Nucleus accumbens (tissue), 56 donors: ENCODE results near the gene DLG1.

Experiments used
- DNase-seq, 56 donors: peaks; one replicate each; lab custom pipeline; 2025; lab: John Stamatoyannopoulos, UW

Gene DLG1

DNA sequence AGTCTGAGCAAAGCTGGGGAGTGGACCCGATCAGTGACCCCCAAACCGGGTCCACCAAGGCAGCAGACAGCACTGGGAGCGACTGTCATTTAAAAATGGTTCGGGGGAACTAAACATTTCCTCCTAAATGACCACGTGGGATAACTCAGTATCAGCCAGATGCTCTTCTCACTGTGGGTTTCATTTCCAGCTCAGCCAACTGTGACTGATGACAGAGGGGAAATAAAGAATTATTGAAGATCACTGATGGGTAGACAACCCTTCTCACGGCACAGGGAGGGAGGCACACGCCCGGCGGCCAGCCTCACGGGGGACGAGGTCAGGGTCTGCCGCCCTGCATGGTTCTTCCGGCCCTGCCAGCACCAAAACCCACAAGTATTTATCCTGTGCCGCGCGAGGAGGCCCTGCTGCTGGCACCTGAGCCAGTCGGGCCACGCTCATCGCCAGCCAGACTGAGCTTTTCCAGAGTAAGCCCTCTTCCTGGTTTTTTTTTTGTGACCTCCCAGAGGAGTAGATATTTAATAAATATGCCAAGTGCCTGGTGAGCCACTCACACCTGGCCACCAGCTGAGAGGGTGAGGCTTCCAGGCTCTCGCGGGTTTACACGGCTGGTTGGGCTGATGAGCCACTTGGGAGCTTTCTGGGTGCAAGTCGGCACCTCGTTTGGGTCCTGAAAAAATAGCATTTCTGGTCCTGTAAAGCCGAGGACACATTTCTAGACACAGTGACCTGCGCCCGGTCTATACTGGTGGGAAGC lies 275.0 kb downstream of the DLG1 start:
- no peak for DNase-seq

DNA sequence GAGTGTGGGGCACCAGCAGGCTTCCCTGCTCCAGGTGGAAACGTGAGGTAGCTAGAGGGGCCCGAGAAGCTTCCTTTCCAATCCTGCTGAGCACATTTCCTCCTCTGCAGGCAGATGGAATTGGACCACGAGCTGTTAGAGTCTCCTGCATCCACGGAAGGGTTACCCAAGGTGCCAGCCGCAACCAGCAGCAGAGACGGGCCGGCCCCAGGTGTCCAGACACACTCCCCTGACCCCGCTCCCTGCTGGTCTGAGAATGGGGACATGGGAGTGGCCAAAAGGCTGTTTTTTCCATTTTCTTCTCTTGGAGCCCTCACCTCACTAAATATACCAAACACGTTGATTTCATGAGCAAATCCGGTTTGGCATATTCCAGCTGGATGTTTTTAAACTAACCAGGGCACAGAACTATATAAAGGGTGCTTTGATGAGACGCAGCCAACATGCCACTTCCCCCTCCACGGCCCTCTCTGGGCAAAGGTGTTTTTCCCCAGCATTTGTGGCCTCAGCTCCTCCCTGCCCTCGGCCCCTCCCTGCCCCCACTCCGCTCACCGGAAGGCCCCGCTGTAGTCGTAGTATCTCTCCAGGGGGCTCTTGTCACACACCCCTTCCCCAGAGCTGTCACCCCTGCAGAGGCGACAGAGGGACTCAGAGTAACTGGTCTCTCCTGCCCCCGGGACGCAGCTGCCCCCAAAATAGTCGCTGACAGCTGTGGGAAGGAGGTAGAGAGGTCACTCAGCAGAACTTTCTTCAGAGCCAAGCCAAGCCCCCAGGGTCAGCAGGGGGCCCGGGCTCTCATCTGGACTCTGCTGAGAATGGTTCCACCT lies 275.8 kb downstream of the DLG1 start:
- no peak for DNase-seq

DNA sequence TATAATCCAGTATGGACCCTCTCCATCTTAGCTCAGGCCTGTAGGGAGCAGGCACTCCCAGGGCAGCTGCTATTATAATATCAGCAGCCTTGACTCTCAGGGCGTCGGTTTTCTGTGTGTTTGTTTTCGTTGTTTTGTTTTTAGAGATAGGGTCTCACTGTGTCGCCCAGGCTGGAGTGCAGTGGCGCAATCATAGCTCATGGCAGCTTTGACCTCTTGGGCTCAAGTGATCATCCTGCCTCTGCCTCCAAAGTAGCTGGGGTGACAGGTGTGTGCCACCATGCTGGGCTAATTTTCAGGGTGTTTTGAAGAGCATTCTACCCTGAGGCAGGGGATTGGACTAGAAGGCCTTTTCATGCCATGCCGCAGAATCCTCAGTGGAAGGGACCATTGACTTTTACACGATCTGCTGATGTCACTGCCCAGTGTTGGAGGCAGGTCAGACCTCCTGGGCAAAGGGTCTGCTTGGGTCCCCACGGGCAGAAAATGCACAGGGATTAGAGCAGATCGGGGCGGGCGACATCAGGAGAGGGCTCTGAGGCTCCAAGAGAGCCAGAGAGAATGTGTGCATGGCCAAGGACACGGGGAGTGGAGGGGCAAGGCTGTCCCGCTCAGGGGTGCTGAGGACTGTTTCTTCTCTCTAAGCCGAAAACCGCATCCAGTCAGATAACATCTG lies 276.5 kb downstream of the DLG1 start:
- no peak for DNase-seq

DNA sequence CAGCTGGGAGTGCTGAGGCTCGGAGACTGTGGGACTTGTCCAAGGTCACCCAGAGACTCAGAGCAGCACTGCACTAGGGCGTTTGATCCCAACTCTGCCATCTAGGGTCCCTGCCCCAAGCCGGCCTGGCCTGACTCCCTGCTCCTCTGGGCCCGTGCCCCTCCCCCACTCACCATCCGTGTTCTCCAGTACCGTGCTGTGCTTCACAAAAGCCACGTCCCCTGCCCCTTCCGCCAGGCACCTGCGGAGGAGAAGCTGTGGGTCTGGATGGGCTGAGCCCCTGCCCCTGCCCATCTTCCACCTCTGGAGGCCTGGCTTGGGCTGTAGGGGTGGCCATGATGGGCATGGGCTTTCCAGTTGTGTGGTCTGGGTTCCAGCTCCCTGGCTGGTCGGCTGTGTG lies 277.2 kb downstream of the DLG1 start:
- DNase-seq: no peak

DNA sequence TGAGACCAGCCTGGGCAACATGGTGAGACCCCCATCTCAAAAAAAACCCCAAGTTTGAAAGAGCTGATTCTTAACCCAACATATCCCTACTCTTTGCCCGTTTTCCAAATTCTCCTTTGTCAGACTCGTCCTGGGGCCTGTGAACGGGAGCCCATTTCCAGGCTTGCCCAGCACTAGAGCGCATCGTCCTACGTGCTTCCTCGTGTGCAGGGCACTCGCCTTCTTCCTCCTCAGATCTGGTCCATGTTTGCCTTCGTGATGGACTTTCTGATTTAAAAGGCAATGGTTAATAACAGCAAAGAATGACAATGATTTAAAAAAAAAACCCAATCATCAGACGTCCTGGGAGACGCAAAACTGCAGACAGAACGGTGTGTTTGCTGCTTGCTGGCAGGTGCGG lies 278.9 kb downstream of the DLG1 start:
- no peak for DNase-seq

DNA sequence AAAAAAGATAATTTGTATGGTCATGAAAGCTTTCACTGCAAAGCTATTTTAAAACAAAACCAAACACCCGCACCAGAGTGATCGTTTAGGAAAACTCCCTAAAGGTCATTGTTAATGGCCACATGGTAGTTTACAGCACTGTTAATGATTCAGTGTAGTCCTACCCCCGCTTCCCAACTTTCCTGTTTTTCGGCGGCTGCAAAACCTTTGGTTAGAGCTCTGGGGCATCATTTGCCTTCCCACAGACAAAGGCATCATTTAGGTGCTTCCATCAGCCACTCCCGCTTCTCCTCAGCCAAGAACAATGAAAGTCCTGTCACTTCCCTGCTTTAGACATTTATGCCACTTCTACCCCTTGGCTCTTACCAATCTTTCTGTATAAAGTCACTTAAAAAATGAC lies 279.4 kb downstream of the DLG1 start:
- DNase-seq: peak in 1 of 56 donors; percentile 36

DNA sequence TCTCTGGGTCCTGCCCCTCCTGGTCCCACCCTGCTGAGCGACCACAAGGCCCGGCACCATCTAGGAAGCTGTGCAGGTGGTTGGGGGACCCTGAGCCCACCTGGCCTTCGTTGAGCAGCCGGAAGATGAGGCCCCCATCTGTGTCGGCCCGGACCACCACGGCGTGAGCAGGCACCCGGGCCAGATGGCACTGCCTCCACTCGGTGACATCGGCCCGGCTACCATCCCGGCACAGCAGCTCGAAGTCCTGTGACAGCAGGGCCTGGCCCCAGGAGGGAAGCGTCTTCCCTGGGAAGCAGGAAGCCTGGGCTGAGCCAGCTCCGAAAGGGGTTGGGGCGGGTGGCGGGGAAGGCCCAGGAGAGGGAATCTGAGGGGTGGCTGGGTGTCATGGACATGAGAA lies 281.4 kb downstream of the DLG1 start:
- no peak for DNase-seq

DNA sequence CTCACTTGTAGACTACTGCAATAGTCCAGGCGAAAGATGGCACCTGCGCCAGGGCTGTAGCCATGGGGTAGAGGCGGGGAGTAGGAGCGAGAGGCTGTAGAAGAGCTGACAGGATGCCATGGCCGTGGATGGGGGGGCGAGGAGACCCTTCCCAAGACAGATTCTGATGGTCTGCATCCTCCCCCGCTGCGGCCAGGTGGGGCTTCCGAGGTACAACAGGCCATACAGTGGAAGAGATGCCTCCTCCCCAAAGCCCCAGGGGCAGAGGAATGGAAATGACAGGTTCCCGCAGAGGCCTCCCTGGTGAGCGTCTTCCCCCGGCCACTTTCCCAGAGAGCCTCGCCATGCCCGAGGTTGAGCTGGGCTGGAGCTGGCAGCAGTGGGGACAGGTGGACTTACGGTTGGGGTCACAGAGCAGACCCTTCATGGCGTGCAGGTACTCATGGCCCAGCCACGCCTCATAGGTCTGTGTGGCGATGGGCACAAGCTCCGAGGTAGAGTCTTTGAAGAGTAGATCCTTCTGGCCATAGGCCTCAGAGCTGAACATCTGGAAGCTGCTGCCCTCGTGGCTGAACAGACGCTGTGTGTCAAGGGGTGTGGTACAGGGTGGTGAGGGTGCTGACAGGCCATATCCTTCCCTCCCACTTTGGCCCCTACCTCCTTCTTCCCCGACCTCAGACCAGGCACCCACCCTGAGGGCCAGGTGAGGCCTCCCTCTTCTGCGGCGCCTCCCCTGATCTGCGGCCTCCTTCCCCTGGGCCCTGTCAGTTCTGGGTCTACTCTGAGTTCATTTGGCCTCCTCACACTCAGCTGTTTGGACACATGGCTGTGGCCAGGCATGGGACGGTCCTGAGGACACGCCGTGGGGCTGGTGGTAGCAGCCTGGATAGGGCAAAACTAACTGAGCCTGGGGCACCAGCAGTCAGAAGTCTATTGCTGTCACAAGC lies 282.3 kb downstream of the DLG1 start:
- DNase-seq: no peak

DNA sequence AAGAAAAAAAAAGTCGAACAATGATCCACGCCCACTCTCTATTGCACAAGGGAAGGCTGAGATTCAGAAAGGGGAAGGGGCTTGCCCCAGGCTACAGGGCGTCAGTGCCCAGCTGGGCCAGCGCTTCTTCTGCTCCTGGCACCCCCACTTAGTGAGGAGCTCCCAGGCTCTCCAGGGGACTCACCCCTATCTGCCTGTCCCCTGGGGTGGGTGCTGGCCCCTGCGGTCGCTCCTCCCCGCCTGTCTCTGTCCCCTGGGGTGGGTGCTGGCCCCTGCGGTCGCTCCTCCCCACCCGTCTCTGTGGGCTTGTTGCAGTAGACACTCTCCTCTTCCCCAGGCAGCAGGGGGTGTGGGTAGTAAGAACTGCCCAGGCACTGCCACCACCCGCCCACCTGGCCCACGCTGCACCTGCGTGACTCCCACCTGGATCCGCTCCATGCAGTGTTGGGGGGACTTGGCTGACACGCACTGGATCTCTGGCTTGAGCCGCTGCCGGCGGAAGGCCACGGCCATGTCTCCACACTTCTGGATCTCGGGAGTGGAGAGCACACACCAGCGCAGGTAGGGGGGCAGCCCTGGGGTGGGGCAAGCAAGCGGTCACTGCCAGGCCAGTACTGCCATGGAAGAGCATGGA lies 283.4 kb downstream of the DLG1 start:
- DNase-seq: no peak

DNA sequence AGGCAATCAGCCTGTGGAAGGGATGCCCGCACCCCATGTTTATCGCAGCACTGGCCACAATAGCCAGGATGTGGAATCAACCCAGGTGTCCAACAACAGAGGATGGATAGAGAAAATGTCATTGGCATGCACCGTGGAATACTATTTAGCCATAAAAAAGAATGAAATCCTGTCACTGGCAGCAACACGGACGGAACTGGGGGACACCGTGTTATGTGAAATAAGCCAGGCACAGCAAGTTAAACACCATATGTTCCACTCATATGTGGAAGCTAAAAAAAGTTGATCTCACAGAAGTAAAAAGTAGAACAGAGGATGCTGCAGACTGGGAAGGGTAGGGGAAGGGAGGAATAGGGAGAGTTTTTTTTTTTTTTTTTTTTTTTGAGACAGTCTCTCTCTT lies 284.4 kb downstream of the DLG1 start:
- DNase-seq: no peak

DNA sequence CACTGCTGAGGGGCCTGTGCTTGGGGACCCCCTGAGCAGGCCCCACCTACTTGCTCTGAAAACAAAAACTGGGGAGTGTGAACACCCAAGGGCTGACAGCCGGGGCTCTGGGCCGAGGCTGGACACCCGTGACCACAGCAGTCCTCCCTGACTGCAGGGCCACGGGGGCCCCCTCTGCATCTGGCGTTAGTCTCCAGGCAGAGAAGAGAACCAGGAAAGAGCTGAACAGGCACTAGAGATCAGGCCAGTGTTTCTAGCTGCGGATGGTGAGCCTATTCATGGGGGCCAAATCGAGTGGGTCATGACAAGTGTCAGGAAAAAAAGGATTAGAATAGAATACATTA lies 285.9 kb downstream of the DLG1 start:
- DNase-seq: no peak

DNA sequence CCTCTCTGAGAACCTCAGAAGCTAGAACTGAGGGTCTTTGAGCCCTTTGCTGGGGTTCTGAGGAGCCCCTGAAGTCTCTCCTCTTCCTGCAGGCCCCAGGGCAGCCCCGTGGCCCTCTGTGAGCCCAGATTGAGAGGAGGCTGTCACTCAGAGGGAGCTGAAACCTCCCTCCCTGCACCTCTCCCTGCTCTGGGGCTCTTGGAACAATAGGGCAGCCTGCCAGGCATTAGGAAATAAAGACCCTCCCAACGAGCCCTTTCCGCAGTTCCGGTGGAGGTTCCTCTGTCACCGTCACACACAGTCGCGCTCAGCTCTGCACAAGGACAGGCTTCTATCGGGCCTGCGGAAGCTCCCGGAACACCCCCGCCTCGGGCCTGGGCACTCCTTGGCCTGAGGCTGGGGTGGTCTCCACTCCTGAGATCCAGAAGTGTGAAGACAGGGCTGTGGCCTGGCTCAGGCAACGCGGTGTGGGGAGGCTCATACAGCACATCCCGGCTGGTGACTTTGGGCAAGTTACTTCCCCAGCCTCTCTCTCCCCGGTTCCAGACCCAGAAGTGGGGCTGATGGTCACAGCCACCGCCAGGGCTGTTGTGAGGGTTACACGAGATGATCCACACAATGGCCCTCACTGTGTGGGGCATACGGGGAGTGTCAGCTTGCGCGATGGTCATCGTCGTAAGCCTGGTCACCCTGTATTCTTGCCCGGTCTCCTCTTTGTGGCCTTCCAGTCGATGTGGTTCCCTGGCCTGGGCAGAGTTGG lies 286.5 kb downstream of the DLG1 start:
- DNase-seq: no peak

DNA sequence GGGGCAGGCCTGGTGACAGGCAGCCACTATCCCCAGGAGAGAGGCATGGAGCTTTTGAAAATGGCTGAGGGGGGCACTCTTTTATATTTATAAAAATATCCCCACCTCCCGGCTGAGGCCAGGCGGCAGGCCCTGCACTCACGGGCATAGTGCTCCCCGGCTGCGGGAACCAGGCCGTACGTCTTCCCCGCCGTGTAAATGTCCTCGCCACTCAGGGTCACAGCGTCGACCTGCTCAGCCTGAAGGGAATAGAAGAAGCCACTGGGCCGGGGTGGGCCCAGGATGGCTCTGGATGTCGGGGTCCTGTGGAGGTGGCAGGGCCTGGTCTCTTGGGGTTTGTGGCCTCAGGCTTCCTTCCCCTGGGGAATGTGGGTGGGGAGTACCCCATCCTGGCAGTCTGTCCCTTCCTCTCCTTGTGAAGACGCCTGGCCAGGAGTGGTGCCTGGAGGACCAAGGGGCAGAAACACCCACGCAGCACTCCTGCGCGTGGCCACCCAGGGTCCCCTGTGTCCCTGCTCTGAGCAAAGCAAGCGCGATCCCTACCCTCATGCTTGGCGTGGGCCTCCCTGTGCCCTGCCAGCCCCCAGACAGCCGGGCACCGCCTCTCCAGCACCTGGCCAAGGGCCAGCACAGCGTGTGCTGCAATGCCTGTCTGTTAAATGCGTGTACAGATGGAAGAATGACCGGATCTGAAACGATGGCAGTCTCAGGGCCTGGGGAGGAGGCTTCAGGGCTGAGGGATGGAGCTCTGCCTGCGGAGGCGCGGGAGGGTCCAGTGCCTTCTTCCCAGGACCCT lies 287.7 kb downstream of the DLG1 start:
- no peak for DNase-seq

DNA sequence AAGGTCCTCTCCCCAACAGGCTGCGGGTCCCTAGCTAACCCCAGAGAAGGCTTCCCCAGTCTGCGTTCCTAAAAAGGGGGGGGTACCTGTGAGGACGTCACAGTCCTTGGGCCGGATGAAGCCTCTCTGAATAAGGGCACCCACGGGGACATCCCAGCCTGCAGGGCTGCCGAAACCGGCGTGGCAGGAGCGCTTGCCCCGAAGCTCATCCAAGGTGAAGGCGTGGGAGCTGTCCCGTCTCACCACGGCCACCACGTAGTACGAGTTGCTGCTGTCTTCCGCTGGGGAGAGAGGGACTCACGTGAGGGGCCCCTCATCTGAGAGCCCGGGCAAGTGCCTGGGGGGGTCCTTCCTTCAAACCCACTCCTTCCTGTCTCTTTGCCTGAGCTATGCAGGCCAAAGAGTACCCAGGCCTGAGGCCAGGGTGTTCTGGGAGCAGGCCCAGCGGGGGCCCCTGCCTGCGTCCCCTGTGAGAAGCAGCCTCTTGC lies 288.8 kb downstream of the DLG1 start:
- DNase-seq: no peak

DNA sequence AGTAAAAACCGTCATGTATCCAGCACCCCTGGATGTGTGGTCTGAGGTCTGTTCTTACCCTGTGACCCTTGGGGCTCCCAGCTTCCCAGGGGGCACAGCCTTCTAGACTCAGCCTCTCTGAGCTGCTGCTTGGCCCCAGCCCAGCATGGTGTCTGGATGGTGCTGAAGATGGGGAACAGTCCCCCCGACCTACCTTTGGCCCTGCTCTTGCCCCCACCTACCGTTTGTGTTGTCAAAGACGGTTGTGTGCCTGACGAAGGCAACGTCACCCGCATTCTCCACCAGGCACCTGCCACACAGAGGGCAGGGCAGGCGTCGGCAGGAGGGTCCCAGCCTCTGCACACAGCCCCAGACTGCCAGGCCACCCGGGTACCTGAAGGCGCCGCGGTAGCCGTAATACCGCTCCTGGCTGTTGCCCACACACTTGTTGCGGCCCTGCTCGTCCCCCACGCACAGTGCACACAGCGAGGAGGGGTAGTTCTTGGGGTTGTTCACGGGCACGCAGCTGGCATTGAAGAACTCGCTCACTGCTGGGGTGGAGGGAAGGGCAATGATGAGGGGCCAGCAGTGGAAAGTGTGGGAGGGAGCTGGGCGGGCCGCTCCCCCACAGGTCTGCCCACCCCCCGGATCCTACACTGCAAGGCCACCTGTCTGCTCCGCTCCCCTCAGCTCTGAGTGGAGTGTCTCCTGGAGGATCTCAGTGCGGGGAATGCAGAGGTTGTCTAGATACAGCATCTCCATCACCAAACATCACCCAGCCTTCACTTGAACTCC lies 289.8 kb downstream of the DLG1 start:
- DNase-seq: no peak

DNA sequence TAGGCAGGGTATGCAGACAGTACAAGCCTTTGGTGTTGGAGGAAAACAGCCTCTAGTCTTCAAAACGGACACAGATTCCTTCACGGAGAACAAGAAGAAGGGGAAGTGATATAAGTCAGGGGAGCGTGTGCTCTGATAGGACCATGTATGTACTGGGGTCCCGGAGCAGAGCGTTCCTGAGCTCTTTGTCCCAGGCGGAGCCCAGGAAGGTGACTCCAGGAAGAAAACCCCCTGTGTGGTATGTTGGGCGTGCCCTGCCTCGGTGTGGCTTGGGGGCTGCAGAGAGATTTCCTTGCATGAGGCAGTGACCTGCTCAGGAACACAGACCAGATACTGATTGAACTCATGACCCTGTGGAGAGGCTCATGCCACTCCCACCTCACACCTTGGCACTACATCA lies 290.5 kb downstream of the DLG1 start:
- no peak for DNase-seq

DNA sequence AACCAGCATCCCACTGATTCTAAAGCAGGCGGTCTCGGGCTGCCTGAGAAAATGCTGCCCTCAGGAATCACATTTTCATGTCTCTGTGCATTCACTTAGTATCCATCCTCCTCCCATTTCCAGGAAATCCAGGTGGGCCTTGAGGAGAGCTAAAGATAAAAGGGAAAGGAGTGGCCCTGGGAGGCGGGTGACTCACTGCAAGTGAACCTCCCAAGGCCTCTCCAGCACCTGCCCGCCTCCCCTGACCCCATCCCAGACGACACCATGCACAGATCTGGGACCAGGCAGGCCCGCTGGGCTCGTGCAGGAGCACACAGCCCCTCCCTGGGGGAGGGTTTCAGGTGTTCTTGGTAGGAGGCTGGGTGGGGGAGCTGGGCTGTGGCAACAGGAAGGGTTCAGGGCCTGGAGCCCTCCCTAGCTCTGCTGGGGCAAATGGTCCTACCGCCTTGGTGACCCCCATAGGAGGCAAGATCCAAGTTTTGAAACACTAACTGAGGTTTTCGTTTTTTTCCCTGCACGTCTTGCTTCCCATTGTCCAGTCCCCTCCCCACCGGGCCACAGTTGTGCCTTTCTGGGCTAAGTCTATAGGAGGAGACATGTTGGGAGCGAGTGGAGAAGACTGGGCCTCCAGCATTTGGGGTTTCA lies 291.0 kb downstream of the DLG1 start:
- DNase-seq: no peak
